Activated CD8-positive, alpha-beta T cell treated with anti-CD3 and anti-CD28 coated beads for 36 hours (primary cell): ENCODE data around the gene ATP2B2. TPM values are rescaled to one million over a fixed set of nuclear protein-coding genes. Genes with fewer than 3 reads are reported as not detected.

Experiments used
- ATAC-seq: fragments of 200-7000 bp; cut with Tn5 transposase; one replicate; pipeline ENCODE4 v1.10.0; 2021; ENCODE audit warnings: mild to moderate bottlenecking, moderate library complexity
- CTCF ChIA-PET: fragments of 350-600 bp; sonication (Branson Sonifier 250); formaldehyde crosslinking; loops from one replicate; lab custom pipeline; 2021; ENCODE audit warnings: antibody characterized with exemption; lab: Charles Lee
- POLR2A ChIA-PET: fragments of 350-600 bp; sonication (Branson Sonifier 250); formaldehyde crosslinking; loops from one replicate; lab custom pipeline; 2021; ENCODE audit warnings: antibody characterized with exemption; lab: Charles Lee
- DNase-seq: peaks from one replicate; pipeline ENCODE4 v3.0.0-alpha.2; 2020
- H3K27ac Mint-ChIP-seq: one replicate; pipeline ENCODE4 v1.8.0; 2021; ENCODE audit warnings: mild to moderate bottlenecking, mixed read lengths
- H3K27me3 Mint-ChIP-seq: one replicate; pipeline ENCODE4 v1.8.0; 2021; ENCODE audit warnings: mixed read lengths
- H3K36me3 Mint-ChIP-seq: one replicate; pipeline ENCODE4 v1.8.0; 2021; ENCODE audit warnings: low read depth, mixed read lengths
- H3K4me1 Mint-ChIP-seq: one replicate; pipeline ENCODE4 v1.8.0; 2021; ENCODE audit warnings: low read depth, mixed read lengths
- H3K4me3 Mint-ChIP-seq: one replicate; pipeline ENCODE4 v1.8.0; 2021; ENCODE audit warnings: mild to moderate bottlenecking, moderate library complexity, mixed read lengths
- H3K9me3 Mint-ChIP-seq: one replicate; pipeline ENCODE4 v1.8.0; 2021; ENCODE audit warnings: mixed read lengths
- CTCF ChIP-seq: fragments of 200-600 bp; IDR thresholded peaks from one replicate; pipeline ENCODE4 v1.8.0; 2022; ENCODE audit warnings: antibody characterized with exemption, mild to moderate bottlenecking
- intact Hi-C: fragments of 100-400 bp; cut with micrococcal nuclease; formaldehyde crosslinking; loops from one replicate; pipeline ENCODE4 v1.10.0; 2022
- total RNA-seq, 2 experiments: library from RNA; stranded (reverse); gene quantifications; one replicate each; pipeline ENCODE4 v1.2.3, GENCODE V29; 2021

The ATP2B2 gene
- total RNA-seq, 2 experiments from 2014 or later = not detected

GRCh38 chr3:10483364-10483675, 22.1 kb downstream of the ATP2B2 start:
- intact Hi-C loops = no loop called here
- TF ChIP-seq CTCF = no peak
- no peak for DNase-seq
- CTCF ChIA-PET = no interaction called here
- H3K36me3 Mint-ChIP-seq = no peaks in the 10 kb centered on the region
- no peak overlapping the region for H3K4me3 Mint-ChIP-seq
- POLR2A ChIA-PET = no interaction called here
- no peak overlapping the region for H3K27ac Mint-ChIP-seq
- ATAC-seq = no peak
- H3K9me3 Mint-ChIP-seq = peaks cover 3% of the 10 kb centered on the region
- no peaks in the 10 kb centered on the region for H3K27me3 Mint-ChIP-seq
- no peaks in the 10 kb centered on the region for H3K4me1 Mint-ChIP-seq

DNA sequence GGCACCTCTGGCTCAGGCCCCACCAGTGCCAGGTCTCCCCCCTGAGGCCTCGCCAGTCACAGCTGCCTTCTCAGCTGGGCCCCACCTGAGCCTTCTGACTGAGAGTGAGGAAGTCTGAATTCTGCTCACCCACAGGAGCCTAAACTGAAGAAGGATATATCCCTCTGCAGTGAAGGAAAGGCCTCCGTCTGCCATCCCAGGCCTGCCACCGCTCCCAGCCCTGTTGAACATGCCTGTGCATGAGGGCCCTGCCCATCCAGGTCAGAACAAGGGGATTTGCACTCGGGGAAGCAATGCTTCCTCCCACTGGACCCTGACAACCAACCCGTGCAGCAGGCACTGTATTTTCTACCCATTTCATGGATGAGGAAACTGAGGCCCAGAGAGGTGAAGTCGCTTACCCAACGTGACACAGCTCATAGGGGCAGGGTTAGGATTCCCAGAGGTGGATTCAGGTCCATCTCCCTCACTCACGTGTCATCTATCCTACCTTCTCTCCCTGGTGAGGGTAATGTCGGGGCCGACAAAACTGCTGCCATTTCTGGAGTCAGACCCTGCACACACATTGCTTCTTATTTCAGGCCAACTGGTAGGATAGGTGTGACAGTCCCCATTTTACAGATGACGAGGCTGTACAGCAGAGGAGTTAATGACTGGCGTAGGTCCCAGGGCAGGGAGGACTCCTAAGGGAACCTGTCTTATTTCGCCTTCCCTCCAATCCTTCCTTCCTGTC, 22.6 kb downstream of the ATP2B2 start:
- TF ChIP-seq CTCF = no peak
- H3K36me3 Mint-ChIP-seq = no peaks in the 10 kb centered on the region
- ATAC-seq = no peak
- intact Hi-C loops = no loop called here
- peaks cover 3% of the 10 kb centered on the region for H3K9me3 Mint-ChIP-seq
- DNase-seq = no peak
- no peak overlapping the region for H3K4me3 Mint-ChIP-seq
- H3K27me3 Mint-ChIP-seq = no peaks in the 10 kb centered on the region
- ChIA-PET POLR2A (no interaction called here), CTCF (no interaction called here)
- H3K4me1 Mint-ChIP-seq = no peaks in the 10 kb centered on the region
- H3K27ac Mint-ChIP-seq = no peak overlapping the region

GRCh38 chr3:10480871-10481378, 24.5 kb downstream of the ATP2B2 start:
- ChIA-PET POLR2A (no interaction called here), CTCF (no interaction called here)
- intact Hi-C loops = no loop called here
- peaks cover 3% of the 10 kb centered on the region for H3K9me3 Mint-ChIP-seq
- H3K4me1 Mint-ChIP-seq = no peaks in the 10 kb centered on the region
- no peaks in the 10 kb centered on the region for H3K27me3 Mint-ChIP-seq
- TF ChIP-seq CTCF = no peak
- H3K27ac Mint-ChIP-seq = no peak overlapping the region
- no peaks in the 10 kb centered on the region for H3K36me3 Mint-ChIP-seq
- DNase-seq = no peak
- no peak overlapping the region for H3K4me3 Mint-ChIP-seq
- ATAC-seq = no peak

GRCh38 chr3:10479311-10479710, 26.1 kb downstream of the ATP2B2 start:
- DNase-seq = no peak
- TF ChIP-seq CTCF = no peak
- Mint-ChIP-seq H3K27me3 (no peaks in the 10 kb centered on the region), H3K9me3 (peaks cover 3% of the 10 kb centered on the region), H3K36me3 (no peaks in the 10 kb centered on the region), H3K4me3 (no peak overlapping the region), H3K27ac (no peak overlapping the region), H3K4me1 (no peaks in the 10 kb centered on the region)
- intact Hi-C loops = no loop called here
- POLR2A ChIA-PET = no interaction called here
- CTCF ChIA-PET = no interaction called here
- no peak for ATAC-seq

GRCh38 chr3:10475983-10476382, 29.4 kb downstream of the ATP2B2 start:
- intact Hi-C loops = no loop called here
- ChIA-PET CTCF (interaction anchor here (0.9 kb wide), 1 partner anchor 142 kb away, joined by 3 read pairs; no protein-coding TSS in a partner anchor), POLR2A (interaction anchor here (0.9 to 1.0 kb wide), 2 partner anchors 12 to 155 kb away, joined by 3 read pairs; partner anchors contain the start of gene SEC13)
- TF ChIP-seq CTCF = no peak
- Mint-ChIP-seq H3K27me3 (peaks cover 8% of the 10 kb centered on the region), H3K27ac (no peak overlapping the region), H3K4me3 (no peak overlapping the region), H3K4me1 (peaks cover 5% of the 10 kb centered on the region), H3K9me3 (peaks cover 3% of the 10 kb centered on the region), H3K36me3 (no peaks in the 10 kb centered on the region)
- DNase-seq (no peak), ATAC-seq (no peak)
